T-cell (primary cell): ENCODE data around the gene DIPK1A. TPM values are rescaled to one million over a fixed set of nuclear protein-coding genes. Genes with fewer than 3 reads are reported as not detected.

Source experiments
- ATAC-seq, 4 experiments: fragments of 200-7000 bp in 3 of 4; fragments of 150-1000 bp in 1 of 4; cut with Tn5 transposase; replicated peaks in 1 of 4; 1 replicate in 3 of 4; 2 replicates in 1 of 4; pipeline ENCODE4 v1.10.0; 2021; ENCODE audit warnings: moderate library complexity in 3 of 4, mild to moderate bottlenecking in 2 of 4, moderate number of reproducible peaks in 1 of 4
- CTCF ChIA-PET, 2 donors: fragments of 300-600 bp; sonication (Branson Sonifier 250); formaldehyde crosslinking; loops; one replicate each; lab custom pipeline; 2022; ENCODE audit warnings: antibody characterized with exemption in 2 of 2; lab: Charles Lee
- POLR2A ChIA-PET, 2 donors: fragments of 300-600 bp; sonication (Branson Sonifier 250); formaldehyde crosslinking; loops; one replicate each; lab custom pipeline; 2022; ENCODE audit warnings: antibody characterized with exemption in 2 of 2; lab: Charles Lee
- DNase-seq, 35 experiments: peaks; one replicate each; pipeline versions ENCODE4 v3.0.0 to v3.0.0-alpha.2; 2013 to 2023
- H3K27ac ChIP-seq: one replicate; pipeline ENCODE4 v1.5.1; 2013; ENCODE audit warnings: low read length
- H3K27me3 ChIP-seq, 2 experiments: replicated peaks in 1 of 2; 1 replicate in 1 of 2; 2 replicates in 1 of 2; pipeline versions ENCODE4 v1.6.1 to v1.7.0; 2013; ENCODE audit warnings: low read length in 1 of 2, mixed read lengths in 1 of 2; ENCODE audit not compliant: control insufficient read depth in 2 of 2, insufficient read depth in 2 of 2; ENCODE audit errors: extremely low read depth in 1 of 2
- H3K36me3 ChIP-seq, 2 donors: 1 replicate in 1 of 2; 2 replicates in 1 of 2; pipeline versions ENCODE4 v1.6.1 to v1.7.0; 2013; ENCODE audit warnings: low read length in 1 of 2; ENCODE audit not compliant: control insufficient read depth in 2 of 2, insufficient read depth in 1 of 2; ENCODE audit errors: extremely low read depth in 1 of 2
- H3K4me1 ChIP-seq, 2 experiments: 1 replicate in 1 of 2; 2 replicates in 1 of 2; pipeline versions ENCODE4 v1.6.1 to v1.7.0; 2013; ENCODE audit warnings: low read length in 2 of 2, mixed read lengths in 1 of 2; ENCODE audit not compliant: insufficient read depth in 2 of 2, control insufficient read depth in 1 of 2; ENCODE audit errors: extremely low read depth in 1 of 2
- H3K4me3 ChIP-seq, 2 donors: 1 replicate in 1 of 2; 2 replicates in 1 of 2; pipeline versions ENCODE4 v1.5.1 to v1.7.0; 2013; ENCODE audit warnings: mild to moderate bottlenecking in 2 of 2, low read length in 1 of 2, moderate library complexity in 1 of 2; ENCODE audit not compliant: control insufficient read depth in 1 of 2; ENCODE audit errors: extremely low read depth in 1 of 2
- H3K9me3 ChIP-seq: 2 replicates; pipeline ENCODE4 v1.7.0; 2013
- H3K27ac Mint-ChIP-seq, 2 donors: one replicate each; pipeline ENCODE4 v1.8.0; 2020 to 2021; ENCODE audit warnings: mild to moderate bottlenecking in 2 of 2, mixed read lengths in 2 of 2
- H3K27me3 Mint-ChIP-seq, 2 donors: one replicate each; pipeline ENCODE4 v1.8.0; 2021 to 2022; ENCODE audit warnings: mixed read lengths in 2 of 2
- H3K36me3 Mint-ChIP-seq: one replicate; pipeline ENCODE4 v1.8.0; 2021; ENCODE audit warnings: mixed read lengths
- H3K4me1 Mint-ChIP-seq, 3 donors: one replicate each; pipeline ENCODE4 v1.8.0; 2020 to 2022; ENCODE audit warnings: mixed read lengths in 3 of 3, mild to moderate bottlenecking in 1 of 3
- H3K4me3 Mint-ChIP-seq, 3 donors: one replicate each; pipeline ENCODE4 v1.8.0; 2020 to 2022; ENCODE audit warnings: mild to moderate bottlenecking in 3 of 3, mixed read lengths in 3 of 3, moderate library complexity in 3 of 3
- H3K9me3 Mint-ChIP-seq, 3 donors: one replicate each; pipeline ENCODE4 v1.8.0; 2020 to 2022; ENCODE audit warnings: mixed read lengths in 3 of 3
- WGBS: methylation state at CpG from one replicate; pipeline ENCODE4 v1.1.5; 2013; ENCODE audit warnings: missing lambda C conversion rate; ENCODE audit not compliant: insufficient coverage; 5-methylcytosine and 5-hydroxymethylcytosine counted together
- total RNA-seq, 35 experiments: library from RNA in 6 of 35; stranded (reverse) in 6 of 35; fragments of 120-200 nt in 1 of 35; gene quantifications; one replicate each; pipeline versions ENCODE4 v1.2.1 to v1.2.4 and lab custom pipeline; 2013 to 2026

Gene DIPK1A
- total RNA-seq, 5 donors from 2014 or later (not counting 1 experiment from before 2014, with no cell fraction given): 8.9 to 16.0 (median 14.4) TPM

- Histone ChIP-seq H3K9me3 (no peaks in the 10 kb centered on the region), H3K4me3 (no peak overlapping the region), H3K36me3 (no peaks in the 10 kb centered on the region), H3K27ac (no peak overlapping the region), H3K27me3 (no peaks in the 10 kb centered on the region), H3K4me1 (peaks cover 3 to 15% of the 10 kb centered on the region in 2 experiments)
- no peak for ATAC-seq
- ChIA-PET POLR2A (no interaction called here), CTCF (interaction anchor here (0.6 to 1.1 kb wide), 3 partner anchors 12 to 126 kb away, joined by 3 read pairs; no protein-coding TSS in a partner anchor)
- Mint-ChIP-seq H3K9me3 (no peaks in the 10 kb centered on the region), H3K36me3 (peaks cover 15% of the 10 kb centered on the region), H3K4me1 (peaks cover 61 to 71% (median 63%) of the 10 kb centered on the region in 3 donors), H3K27ac (no peak overlapping the region), H3K4me3 (no peak overlapping the region), H3K27me3 (no peaks in the 10 kb centered on the region)
- DNase-seq: no peak
- WGBS: no CpG with 5 or more reads among the region's 1 CpG
Observed at GRCh38 chr1:92936865-92937264, 24.4 kb downstream of the DIPK1A start.

DNA sequence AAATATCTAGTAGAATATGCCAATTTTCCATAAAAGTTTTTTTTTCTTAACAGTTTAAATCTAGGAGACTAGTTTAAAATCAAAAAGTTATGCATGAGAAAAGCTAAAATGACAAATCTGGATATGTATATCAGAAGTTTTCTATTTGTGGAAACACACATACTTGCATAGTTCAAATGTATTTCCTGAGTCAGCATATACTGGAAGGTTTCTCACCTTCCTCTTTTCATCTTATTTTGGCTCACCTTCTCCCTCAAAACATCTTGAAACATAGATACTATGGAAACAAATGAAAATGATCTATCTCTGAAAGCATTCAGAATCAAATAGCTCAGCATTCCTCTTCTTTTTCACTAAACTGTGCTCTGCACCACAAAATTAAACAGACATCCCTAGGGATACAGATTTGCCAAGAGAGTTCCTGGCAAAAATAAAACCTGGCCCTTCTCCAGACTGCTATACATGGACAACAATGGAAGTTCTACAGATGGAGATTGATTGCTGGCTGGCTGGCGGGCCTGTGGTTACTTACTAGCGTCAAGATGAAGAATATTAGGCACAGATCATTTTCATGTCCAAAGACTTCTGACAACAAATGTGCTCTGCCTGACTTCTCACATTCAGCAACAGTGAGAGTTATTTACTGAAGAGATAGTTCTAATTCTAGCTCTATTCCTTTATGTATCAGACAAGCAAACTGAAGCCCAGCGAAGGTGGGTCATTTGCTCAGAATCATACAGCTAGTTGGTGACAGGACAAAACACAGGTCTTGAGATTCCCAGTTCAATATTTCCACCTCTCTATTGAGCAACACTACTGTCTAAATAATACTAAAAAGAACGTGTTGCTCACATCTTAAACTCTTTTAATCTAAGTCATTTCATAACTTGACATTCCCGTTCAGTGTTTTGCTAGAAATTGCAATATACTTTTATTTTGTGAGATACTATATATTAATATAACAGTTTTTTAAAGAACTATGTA lies 26.6 kb downstream of the DIPK1A start:
- Mint-ChIP-seq H3K36me3 (peaks cover 23% of the 10 kb centered on the region), H3K9me3 (no peaks in the 10 kb centered on the region), H3K4me3 (no peak overlapping the region), H3K27me3 (no peaks in the 10 kb centered on the region), H3K4me1 (peaks cover 61 to 70% (median 65%) of the 10 kb centered on the region in 3 donors), H3K27ac (no peak overlapping the region)
- WGBS: 100% methylated on average over 1 of the region's 5 CpGs
- Histone ChIP-seq H3K4me1 (peaks cover 3 to 21% of the 10 kb centered on the region in 2 experiments), H3K9me3 (no peaks in the 10 kb centered on the region), H3K36me3 (no peaks in the 10 kb centered on the region), H3K4me3 (no peak overlapping the region), H3K27ac (no peak overlapping the region), H3K27me3 (no peaks in the 10 kb centered on the region)
- ChIA-PET POLR2A (no interaction called here), CTCF (interaction anchor here in 1 of 2 donors (0.6 to 1.4 kb wide), 3 partner anchors 23 to 186 kb away, joined by 3 to 4 read pairs (median 4); no protein-coding TSS in a partner anchor)
- no peak for ATAC-seq
- no peak for DNase-seq

DNA sequence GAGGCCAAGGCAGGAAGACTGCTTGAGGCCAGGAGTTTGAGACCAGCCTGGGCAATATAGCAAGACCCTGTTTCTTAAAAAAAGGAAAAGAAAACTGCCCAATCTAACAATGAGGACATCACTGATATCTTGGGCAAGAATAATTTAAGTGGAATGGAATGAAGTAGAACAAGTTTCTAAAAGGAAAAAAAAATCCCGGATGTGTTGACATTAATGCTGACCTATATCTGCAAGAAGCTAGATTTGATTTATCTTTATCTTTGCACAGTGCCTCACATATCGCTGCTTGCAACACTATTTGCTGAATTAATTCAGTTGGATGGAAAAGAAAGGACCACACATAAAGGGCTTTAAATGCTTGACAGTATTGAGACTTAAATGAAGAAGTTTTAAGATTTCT lies 27.8 kb downstream of the DIPK1A start:
- no peaks in the 10 kb centered on the region for H3K36me3 ChIP-seq
- Mint-ChIP-seq H3K27me3 (no peaks in the 10 kb centered on the region), H3K4me3 (no peak overlapping the region), H3K9me3 (no peaks in the 10 kb centered on the region), H3K4me1 (peaks cover 69 to 73% (median 73%) of the 10 kb centered on the region in 3 donors), H3K36me3 (peaks cover 30% of the 10 kb centered on the region), H3K27ac (no peak overlapping the region)
- no peak for ATAC-seq
- ChIA-PET CTCF (interaction anchor here in 1 of 2 donors (1.4 kb wide), 1 partner anchor 61 kb away, joined by 4 read pairs; no protein-coding TSS in a partner anchor), POLR2A (interaction anchor here in 1 of 2 donors (0.6 kb wide), 1 partner anchor 39 kb away, joined by 3 read pairs; no protein-coding TSS in a partner anchor)
- no peaks in the 10 kb centered on the region for H3K9me3 ChIP-seq
- H3K27me3 ChIP-seq: no peaks in the 10 kb centered on the region
- no peak for DNase-seq
- no CpG with 5 or more reads among the region's 2 CpGs for WGBS
- H3K27ac ChIP-seq: no peak overlapping the region
- H3K4me1 ChIP-seq: peaks cover 3 to 23% of the 10 kb centered on the region in 2 experiments
- H3K4me3 ChIP-seq: no peak overlapping the region

DNA sequence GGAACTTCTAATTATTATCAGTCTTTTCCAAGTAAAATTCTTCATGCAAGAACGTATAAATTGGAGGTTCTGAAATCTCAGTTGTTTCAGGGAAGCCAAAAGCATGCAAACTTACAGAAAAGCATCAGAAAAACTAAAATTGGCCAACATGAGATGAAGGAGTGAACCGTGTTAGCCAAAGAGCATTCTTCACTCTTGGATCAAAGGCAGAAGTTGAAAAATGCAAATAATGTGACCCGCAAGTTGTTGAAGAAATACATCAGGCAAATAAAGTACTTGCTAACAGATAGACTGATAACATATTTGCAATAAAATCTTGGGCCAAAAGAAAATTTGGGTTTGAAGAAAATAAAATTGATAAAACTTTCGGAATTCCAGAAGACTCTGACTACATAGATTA lies 29.6 kb downstream of the DIPK1A start:
- no peak for ATAC-seq
- peaks cover 31% of the 10 kb centered on the region for H3K36me3 Mint-ChIP-seq
- no peak overlapping the region for H3K4me3 Mint-ChIP-seq
- H3K4me1 Mint-ChIP-seq: peaks cover 61 to 75% (median 67%) of the 10 kb centered on the region in 3 donors
- ChIA-PET POLR2A (no interaction called here), CTCF (interaction anchor here in 1 of 2 donors (0.6 kb wide), 1 partner anchor 14 kb away, joined by 3 read pairs; no protein-coding TSS in a partner anchor)
- H3K9me3 Mint-ChIP-seq: no peaks in the 10 kb centered on the region
- 90% methylated on average over 1 of the region's 4 CpGs for WGBS
- H3K27me3 Mint-ChIP-seq: no peaks in the 10 kb centered on the region
- peaks cover 3 to 23% of the 10 kb centered on the region in 2 experiments for H3K4me1 ChIP-seq
- no peaks in the 10 kb centered on the region for H3K27me3 ChIP-seq
- H3K27ac ChIP-seq: no peak overlapping the region
- no peaks in the 10 kb centered on the region for H3K9me3 ChIP-seq
- H3K27ac Mint-ChIP-seq: no peak overlapping the region
- no peak for DNase-seq
- H3K36me3 ChIP-seq: no peaks in the 10 kb centered on the region
- H3K4me3 ChIP-seq: no peak overlapping the region

- Mint-ChIP-seq H3K4me1 (peaks cover 43 to 60% (median 58%) of the 10 kb centered on the region in 3 donors), H3K27ac (no peak overlapping the region), H3K9me3 (no peaks in the 10 kb centered on the region), H3K4me3 (no peak overlapping the region), H3K27me3 (no peaks in the 10 kb centered on the region), H3K36me3 (peaks cover 28% of the 10 kb centered on the region)
- Histone ChIP-seq H3K27ac (no peak overlapping the region), H3K27me3 (no peaks in the 10 kb centered on the region), H3K4me3 (no peak overlapping the region), H3K4me1 (peaks cover 0 to 13% of the 10 kb centered on the region in 2 experiments), H3K36me3 (no peaks in the 10 kb centered on the region), H3K9me3 (no peaks in the 10 kb centered on the region)
- DNase-seq (no peak), ATAC-seq (no peak)
- ChIA-PET POLR2A (interaction anchor here in 1 of 2 donors (0.7 kb wide), 1 partner anchor 704 kb away, joined by 3 read pairs; no protein-coding TSS in a partner anchor), CTCF (interaction anchor here in 1 of 2 donors (0.6 to 1.3 kb wide), 2 partner anchors 30 to 54 kb away, joined by 4 read pairs; no protein-coding TSS in a partner anchor)
- WGBS: no CpG with 5 or more reads among the region's 1 CpG
Observed at GRCh38 chr1:92929461-92929860, 31.8 kb downstream of the DIPK1A start.

GRCh38 chr1:92927870-92928269 lies 33.4 kb downstream of the DIPK1A start:
- Mint-ChIP-seq H3K27ac (no peak overlapping the region), H3K4me1 (peaks cover 39 to 55% (median 50%) of the 10 kb centered on the region in 3 donors), H3K36me3 (peaks cover 37% of the 10 kb centered on the region), H3K27me3 (no peaks in the 10 kb centered on the region), H3K9me3 (no peaks in the 10 kb centered on the region), H3K4me3 (no peak overlapping the region)
- ATAC-seq: no peak
- CTCF ChIA-PET: interaction anchor here in 1 of 2 donors (2.7 kb wide), 1 partner anchor 67 kb away, joined by 9 read pairs; no protein-coding TSS in a partner anchor
- Histone ChIP-seq H3K4me3 (no peak overlapping the region), H3K27me3 (no peaks in the 10 kb centered on the region), H3K36me3 (no peaks in the 10 kb centered on the region), H3K4me1 (peaks cover 0 to 7% of the 10 kb centered on the region in 2 experiments), H3K27ac (no peak overlapping the region), H3K9me3 (no peaks in the 10 kb centered on the region)
- POLR2A ChIA-PET: no interaction called here
- DNase-seq: no peak
